PC-3 (cell line): ENCODE measurements around the gene ZNF638.

Source experiments
- CTCF ChIP-seq: fragments of 300-600 bp; sonication (generic); conservative IDR thresholded peaks from 2 replicates; pipeline ENCODE4 v1.5.1; 2017; ENCODE audit warnings: antibody characterized with exemption, low read depth, mild to moderate bottlenecking, low read length
- EZH2 ChIP-seq: fragments of 300-600 bp; sonication (generic); IDR thresholded peaks from one replicate; pipeline ENCODE4 v1.6.1; 2017; ENCODE audit warnings: antibody characterized with exemption, mild to moderate bottlenecking, low read length; ENCODE audit not compliant: unreplicated experiment

GRCh38 chr2:71285706-71286105 lies 45.9 kb upstream of the ZNF638 start:
- TF ChIP-seq CTCF, result no peak
- TF ChIP-seq EZH2, result no peak
